Activated T-cell treated with anti-CD3 and anti-CD28 coated beads, Interleukin-2, amount 50 U/mL, for 1 hour (primary cell): ENCODE results near the gene EVX2.

Source experiments
- DNase-seq: peaks from one replicate; pipeline ENCODE4 v3.0.0-alpha.2; 2020

Gene EVX2

DNA sequence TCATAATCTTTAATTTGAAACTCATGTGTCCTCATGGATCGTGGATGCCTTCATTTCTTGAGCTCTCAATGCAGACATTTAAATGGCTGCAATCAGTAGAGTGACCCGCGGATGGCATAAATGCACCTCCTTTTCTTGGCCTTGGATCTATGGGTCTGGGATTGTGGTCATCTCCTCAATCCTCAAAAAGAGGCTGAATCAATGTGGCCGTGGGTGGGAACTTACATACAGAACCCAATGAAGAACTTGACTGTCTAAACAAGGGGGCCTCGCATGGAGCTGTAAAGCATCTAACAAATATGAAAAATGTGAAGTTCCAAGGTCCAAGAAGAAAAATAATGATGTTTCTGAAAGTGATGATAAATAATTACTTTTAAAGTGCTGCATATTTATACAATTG lies 11.7 kb upstream of the EVX2 start:
- no peak for DNase-seq

DNA sequence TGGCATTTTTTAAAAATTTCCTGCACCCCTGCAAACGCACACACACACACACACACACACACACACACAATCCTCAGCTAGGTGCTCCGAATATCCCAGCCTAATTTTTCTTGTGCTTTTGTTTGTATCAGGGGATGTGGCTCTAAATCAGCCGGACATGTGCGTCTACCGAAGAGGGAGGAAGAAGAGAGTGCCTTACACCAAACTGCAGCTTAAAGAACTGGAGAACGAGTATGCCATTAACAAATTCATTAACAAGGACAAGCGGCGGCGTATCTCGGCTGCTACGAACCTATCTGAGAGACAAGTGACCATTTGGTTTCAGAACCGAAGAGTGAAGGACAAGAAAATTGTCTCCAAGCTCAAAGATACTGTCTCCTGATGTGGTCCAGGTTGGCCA lies 10.6 kb upstream of the EVX2 start:
- no peak for DNase-seq

DNA sequence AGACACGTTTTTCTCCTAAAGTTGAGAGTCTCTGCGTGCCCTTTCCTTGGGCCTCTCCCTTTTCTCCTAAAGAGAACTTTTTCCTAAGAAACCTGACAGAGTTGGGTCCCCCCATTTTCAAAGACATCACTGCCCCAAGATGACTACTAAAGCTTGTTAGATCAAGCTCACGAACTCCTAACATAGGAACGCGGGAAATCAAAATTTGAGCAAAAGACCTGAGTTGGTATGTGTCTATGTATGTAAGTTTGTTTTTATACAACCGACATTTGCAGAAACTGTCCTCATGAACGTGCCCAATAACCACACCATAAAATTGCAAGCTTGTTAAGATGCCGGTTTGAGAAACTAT lies 10.1 kb upstream of the EVX2 start:
- DNase-seq, result no peak

DNA sequence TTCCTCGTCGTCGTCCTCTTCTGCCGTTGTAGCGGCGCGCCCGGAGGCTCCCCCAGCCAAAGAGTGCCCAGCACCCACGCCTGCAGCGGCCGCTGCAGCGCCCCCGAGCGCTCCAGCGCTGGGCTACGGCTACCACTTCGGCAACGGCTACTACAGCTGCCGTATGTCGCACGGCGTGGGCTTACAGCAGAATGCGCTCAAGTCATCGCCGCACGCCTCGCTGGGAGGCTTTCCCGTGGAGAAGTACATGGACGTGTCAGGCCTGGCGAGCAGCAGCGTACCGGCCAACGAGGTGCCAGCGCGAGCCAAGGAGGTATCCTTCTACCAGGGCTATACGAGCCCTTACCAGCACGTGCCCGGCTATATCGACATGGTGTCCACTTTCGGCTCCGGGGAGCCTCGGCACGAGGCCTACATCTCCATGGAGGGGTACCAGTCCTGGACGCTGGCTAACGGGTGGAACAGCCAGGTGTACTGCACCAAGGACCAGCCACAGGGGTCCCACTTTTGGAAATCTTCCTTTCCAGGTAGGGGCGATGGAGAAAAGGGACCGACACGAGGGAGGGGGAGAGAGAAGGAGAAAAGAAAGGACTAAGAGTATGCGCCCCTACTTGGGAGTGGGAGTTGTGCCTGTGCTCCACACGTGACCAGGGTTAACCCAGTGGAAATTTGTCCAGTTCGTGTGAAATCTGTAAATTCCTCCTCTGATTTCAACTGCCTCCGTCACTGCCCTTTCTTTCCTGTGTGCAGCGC lies 9.6 kb upstream of the EVX2 start:
- no peak for DNase-seq

DNA sequence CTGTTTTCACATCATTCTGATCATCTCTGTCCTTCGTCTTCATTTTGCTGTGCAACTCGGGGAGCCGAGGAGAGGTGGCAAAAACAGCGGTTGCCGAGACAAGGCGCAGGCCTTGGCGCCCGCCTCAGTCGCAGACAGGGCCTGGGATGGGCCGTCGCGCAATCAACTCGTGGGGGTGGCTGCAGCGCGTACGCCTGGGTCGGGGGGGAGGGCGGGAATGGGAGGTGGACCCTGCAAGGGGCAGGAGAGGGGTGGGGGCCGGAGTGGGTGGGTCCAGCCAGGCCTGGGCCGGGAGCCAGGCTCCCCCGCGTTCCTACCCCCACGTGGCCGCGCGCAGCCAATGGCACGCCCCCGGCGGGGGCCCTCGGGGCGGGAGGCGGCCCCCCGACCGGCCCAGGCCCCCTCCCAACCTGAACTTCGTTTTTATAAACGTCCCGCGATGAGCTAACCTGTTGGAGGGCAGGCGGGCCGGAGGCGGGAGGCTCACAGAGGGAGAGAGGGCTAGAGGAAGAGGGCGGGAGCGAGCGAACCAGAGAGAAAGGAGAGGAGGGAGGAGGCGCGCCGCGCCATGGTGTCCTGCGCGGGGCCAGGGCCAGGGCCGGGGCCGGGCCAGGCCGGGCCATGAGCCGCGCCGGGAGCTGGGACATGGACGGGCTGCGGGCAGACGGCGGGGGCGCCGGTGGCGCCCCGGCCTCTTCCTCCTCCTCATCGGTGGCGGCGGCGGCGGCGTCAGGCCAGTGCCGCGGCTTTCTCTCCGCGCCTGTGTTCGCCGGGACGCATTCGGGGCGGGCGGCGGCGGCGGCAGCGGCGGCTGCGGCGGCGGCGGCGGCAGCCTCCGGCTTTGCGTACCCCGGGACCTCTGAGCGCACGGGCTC lies 8.7 kb upstream of the EVX2 start, which contains the start of gene HOXD13:
HOXD13 (plus strand) TSS at position 452 of the 875 bp plus-strand sequence; CDS start at position 622, 170 bp downstream.
- DNase-seq, result no peak

DNA sequence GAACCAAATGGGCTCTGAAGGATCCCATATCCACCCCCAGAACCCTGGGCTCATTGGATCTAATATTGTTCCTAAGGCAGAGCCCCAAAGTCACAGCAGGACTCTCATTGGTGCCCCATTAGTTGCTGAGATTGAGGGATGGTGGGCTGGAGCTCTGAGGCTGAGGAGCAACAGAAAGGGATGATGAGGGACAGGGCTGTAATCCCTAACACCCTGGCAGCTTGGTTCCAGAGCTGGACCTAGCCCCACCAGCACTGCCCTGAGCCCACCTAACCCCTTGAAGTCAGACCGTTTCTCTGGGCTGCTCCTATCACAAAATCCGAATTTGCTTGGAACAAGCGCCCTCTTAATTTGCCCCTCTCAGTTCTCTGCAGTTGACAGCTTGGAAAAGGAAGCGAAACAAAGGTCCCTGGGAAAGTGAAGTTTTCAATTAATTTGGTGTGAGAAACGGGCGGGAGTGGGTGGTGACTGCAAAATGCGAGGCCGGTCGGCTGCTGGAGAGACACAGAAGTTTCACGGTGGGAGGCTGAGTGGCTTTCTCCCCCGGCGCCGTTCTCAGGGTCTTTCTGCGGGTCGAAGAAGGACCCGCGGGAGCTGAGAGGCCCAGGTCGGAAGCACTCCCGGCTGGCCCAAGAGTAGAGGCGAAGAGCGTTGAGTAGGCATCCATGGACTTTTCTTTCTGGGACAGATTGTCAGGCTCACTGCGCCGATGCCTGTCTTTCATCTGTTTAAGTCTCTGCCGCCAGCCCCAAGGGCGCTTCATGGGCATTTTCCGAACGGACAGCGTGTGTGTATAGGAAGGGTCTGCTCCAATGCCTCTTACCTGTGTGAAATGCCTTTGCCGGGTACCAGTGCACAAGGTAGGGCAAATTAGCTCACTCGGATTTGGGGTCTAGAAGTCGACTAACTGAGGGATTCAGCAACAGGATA lies 7.8 kb upstream of the EVX2 start:
- DNase-seq, result no peak

DNA sequence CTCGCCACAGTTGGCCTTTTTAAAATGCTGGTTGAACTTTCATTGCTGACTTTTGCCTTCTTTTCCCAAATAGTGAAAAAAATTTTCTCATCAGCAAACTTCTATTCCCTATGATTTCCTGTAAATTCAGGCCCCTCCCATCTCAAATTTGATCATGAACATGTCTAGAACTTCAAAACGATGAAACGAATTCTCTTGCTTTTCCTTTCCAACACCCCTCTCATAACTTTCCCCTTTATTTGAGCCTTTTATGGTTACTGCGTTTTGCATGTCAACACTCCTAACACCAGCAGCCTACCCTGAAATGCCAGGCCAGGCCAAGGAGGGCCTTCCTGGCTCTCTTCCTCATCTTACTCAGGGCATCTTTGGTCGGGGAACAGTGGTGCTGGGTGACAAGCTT lies 7.1 kb upstream of the EVX2 start:
- no peak for DNase-seq

DNA sequence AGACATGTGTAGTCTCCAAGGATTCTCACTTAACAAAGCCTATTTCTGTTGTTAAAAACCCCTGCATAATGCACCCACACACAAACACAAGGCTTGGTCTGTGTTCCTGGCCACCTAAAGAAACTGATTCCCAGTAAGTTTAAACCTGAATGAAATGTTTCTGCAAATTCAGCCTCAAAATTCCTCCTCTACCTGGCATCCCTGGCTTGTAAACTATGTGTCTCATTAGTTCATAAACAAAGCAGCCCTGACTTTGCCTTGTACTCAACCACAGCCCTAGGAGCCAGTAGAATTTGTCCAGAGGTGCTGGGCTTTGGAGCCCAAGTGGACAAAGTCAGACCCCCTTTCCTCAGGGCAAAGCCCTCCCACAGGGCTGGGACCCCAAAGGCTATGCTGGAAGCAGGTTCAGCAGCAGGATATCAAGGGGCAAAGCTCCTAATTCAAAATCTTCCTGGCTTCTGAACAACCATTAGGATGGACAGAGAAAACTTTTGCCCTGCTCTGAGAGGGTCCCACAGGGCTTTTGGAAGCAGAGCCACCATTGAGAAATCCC lies 6.2 kb upstream of the EVX2 start:
- no peak for DNase-seq

DNA sequence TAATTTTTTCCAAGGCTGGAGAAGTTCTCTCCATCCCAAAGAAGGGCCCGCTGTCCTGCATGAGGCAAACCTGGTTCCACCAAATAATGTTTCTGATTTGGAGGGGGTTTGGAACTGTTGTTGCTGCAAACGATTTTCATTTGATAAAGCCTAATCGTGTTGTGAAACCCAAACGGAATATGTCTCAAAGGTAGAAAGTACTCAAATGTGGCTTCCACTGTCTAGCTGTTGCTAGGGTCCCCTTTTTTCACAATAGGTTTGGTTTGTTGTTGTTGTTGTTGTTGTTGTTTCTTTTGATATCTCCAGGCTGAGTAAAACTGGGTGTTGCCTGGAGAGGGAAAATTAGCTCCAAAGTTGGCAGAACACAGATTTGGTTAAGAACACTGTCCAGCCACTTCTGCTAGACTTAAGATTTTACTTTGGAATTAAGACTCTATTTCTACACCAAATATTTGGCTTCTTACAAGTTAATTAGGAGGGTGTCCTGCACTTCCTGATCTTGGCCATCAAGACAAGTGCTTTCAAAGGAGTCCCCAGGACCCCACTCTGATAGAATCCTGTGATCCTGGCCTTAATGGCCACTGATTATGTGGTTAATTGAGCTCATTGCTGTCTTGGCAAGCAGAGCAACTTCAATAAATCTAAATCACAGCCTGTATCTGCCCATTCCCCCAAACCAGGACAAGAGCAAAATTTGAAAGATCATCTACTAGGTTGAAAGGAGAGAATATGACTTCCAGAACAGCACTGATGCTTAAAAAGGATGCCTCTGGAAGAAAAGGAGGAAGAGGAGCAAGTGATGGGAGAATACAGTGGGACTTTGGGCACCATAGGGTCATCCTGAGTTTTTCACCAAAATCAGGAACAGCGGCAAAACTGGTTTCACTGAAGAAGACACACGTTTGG lies 5.4 kb upstream of the EVX2 start:
- no peak for DNase-seq

DNA sequence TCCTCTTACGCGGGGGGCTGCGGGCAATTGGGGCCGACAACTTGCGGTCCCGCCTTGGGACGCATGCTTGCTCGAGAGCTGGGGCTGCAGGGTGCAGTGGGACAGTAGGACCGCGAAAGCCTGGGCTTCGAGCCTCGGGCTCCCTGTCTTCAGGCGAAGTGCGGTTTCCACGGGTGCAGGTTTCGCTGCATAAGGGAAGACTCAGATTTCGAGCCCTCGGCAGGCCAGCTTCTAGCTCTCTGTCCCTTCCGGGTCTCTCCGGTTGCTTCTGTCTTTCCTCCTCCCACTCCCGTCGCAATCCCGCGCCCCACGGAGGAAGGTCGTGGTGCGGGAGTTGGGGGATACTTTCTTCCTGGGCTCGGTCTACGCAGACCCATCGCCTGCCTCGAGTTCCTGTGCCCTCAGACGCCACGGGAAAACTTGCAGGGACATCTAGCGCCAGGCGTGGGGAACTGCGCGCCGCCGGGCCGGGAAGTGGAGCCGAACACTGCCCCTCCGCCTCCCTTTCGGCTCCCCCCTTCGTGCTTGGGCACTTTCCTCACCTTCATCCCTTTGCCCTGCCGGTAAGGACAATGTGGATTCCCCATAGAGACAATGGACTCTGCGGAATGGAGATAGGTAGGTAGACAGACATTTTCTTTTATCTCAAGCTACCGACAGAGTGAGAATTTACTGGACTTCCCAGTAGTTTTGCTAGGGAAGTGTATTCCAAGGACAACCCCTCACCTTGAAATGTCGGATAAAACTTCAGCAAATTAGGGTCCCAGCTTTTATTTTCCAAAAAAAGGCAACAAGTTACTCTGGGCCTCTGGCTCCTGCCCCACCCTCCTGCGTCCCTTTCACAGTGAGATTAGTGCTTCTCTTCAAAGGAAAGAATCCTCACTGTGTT lies 4.5 kb upstream of the EVX2 start:
- DNase-seq, result no peak

DNA sequence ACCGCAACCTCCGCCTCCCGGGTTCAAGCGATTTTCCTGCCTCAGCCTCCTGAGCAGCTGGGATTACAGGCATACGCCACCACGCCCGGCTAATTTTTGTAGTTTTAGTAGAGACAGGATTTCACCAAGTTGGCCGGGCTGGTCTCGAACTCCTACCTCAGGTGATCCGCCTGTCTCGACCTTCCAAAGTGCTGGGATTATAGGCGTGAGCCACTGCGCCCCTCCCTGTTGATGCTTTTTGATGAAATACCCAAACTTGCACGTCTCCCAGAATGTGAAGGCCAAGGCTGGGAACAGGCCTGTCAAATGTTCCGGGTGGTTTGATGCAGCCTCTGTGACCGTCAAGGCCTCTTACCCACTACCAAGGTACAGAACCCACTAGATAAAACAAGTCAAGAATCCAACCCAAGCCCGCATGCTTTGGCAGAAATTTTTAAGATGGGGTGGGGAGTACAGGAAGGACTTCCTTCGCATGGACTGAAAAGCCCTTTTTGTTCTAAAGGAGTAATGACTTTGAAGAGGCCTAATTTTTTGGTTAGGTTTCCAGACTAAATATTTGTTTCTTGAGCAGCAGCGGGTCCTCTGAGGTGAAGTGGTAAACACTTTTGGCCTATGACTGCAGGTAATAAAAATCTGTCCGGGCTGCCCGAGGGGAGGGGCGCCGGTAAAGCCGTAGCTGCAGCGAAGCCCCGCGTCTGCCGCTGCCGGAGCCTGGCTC lies 3.7 kb upstream of the EVX2 start:
- DNase-seq, result no peak

DNA sequence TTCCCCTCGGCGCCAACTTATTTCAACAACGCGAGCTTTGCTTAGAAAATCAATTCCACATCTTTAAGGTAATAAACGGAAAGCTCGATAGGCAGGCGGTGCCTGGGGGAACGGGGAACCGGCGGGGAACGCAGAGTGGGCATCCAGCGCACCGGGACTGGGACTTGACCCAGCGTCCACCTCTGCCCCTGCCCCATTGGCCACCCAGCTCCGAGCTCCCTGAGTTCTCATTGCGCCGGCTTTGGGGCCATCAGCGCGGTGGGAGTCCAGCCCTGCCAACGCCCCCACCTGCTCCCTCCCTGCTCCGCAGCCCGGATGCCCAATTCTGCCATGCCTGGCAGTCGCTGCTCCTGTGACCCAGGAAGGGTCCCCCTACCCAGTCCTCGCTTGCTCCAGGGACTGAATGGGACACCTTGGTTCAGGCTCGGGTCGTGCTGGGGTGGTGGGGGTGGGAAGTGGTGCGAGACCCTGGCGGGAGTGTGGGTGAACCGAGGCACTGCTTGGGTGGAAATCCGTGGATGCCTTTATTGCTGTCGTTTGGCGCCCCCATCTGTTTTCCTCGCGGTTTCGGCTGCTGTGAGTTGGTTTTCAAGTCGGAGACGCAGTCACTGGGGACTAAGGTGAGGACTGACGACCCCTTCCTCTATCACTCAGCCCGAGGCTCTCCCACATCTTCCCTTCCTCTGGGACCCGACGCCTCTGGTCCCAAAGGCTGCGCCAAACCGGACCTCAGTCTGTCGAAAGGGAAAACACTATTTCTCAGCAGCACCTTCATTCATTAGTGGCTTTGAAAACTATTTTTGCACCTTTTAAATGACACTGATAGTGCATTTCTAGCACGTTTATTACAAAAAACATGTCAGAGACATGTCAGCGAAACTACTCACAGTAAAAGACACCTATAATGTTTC lies 2.4 kb upstream of the EVX2 start:
- no peak for DNase-seq

DNA sequence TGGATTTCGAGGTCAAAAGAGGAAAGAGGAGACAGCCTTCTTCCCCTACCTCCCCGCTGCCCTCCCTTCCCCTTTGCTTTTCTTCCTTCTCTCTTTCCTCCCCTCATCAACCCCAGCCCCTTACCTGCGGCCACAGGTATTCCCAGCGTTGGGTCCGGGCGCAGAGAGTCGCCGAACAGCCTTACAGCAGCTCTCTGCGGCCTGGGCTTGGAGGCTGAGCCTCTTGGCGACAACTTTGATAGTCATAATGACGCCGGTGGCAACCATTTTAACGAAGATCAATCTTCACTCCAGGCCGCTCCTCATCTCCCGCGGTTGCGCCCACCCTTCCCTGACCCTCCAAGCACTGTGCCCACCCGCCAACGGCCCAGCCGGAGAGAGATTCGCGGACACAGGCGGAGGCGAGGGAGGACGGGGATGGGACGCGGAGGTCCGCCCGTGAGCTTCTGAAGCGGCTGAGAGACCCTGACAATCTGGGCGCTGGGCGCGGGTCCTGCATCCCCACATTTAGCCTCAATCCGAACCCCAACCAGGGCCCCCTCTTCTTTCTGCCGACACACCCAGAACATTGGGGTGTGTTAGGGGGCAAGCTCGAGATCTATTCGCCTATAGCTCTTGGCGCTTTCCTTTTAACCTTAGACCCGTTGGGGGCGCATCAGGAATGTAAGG lies 1.5 kb upstream of the EVX2 start:
- no peak for DNase-seq

DNA sequence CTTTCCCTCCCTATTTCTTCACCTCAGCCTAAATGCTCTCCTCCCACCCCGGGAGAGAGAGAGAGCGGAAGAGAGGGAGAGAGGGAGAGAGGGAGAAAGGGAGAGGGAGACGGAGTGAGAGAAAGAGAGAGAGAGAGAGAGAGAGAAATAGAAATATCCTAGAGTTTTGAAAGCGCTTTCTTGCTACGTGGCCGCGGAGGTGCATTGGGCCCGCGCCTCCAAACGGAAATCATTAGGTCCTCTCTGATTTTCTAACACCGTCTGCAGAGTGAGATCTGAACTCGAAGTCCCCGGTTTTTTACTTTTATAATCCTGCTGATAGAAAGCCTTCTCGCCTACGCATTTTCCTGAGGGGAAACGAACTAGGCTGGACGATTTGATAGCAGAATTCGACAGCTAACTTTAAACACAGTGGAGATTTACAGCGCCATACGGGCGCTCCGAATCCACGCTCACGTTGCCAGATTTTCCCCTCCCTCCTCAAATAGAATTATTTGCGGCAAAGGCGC lies 903 bp upstream of the EVX2 start:
- no peak for DNase-seq

DNA sequence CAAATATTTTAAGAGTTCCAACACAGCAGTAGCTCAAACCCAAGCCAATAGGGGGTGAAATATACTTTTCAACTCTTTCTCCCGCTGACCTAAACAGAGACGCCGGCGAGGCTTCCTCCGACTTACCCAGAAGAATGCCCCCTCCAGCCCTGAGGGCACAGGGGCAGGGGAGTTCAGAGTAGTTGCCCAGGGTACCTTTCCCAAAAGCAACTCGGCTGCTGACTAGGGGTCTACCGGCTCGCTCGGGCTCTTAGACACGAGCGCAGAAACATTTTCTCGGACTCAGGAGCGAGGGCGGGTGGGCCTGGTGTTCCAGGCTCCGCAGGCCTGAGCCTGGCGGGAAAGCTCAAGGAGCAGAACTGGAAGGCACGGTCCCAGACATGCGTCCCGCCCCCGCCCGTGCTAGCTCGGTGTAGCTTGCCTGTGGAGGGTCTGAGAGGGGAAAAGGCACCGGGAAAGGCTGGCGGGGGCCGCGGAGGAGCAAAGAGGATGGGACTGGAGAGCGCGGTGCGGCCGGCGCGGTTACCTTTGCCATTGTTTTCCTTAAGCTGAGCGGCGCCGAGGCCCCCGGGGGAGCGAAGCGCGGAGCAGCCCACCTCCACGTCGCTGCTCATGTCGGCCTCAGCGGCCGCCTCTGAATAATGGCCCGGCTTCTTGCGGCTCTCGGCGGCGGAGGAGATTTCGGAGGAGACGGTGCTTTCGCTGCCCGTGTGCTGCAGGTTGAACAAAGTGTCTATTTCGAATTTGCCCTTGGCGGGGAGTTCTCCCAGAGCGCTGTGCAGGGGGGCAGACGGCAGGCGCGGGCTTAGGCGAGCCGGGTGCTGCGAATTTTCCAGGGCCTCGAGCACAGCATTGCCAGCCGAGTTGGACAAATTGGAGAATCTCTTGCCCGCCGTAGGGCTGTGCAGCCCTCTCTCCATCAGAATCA lies 674 bp downstream of the EVX2 start:
- DNase-seq, result no peak

DNA sequence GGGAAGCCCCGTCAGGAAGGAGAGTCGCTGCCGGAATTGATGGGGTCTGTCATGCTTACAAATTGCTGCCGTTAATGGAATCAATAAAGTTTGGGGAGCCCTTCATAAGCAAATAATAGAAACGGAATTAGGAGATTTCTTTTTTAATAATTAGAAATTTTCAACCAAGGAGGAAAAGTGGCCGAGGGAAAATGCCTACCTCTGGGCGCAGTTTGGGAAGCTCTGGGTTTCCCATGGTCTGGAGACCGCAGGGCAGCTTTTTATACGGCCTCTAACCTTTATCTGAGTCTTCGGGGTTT lies 1.3 kb downstream of the EVX2 start:
- DNase-seq, result no peak
